ENCODE results near the gene ZNRF1.
"Not testable (repeated sequence)": the region's sequence is repeated elsewhere in the genome, so short reads cannot be mapped to it uniquely, and the experiment has no call there.

ZNRF1 gene

GRCh38 chr16:75003931-75004330 is 5.1 kb downstream of the ZNRF1 start:
- no peak for DNase-seq

- no peak for DNase-seq
Measured at GRCh38 chr16:75004460-75004859, 5.6 kb downstream of the ZNRF1 start.

GRCh38 chr16:75005697-75006096 is 6.9 kb downstream of the ZNRF1 start:
- no peak for DNase-seq

- peak; percentile 23 for DNase-seq
Measured at GRCh38 chr16:75007443-75007842, 8.6 kb downstream of the ZNRF1 start.

- no peak for DNase-seq
Measured at GRCh38 chr16:75010427-75010826, 11.6 kb downstream of the ZNRF1 start.

GRCh38 chr16:75011634-75012307 is 12.9 kb downstream of the ZNRF1 start:
- no peak for DNase-seq

GRCh38 chr16:75012380-75013081 is 13.7 kb downstream of the ZNRF1 start:
- no peak for DNase-seq

- not testable (repeated sequence) for DNase-seq
Measured at GRCh38 chr16:75013123-75013522, 14.3 kb downstream of the ZNRF1 start.

GRCh38 chr16:75014318-75014717 is 15.5 kb downstream of the ZNRF1 start:
- DNase-seq = no peak

GRCh38 chr16:75016451-75017081 is 17.7 kb downstream of the ZNRF1 start:
- DNase-seq = not testable (repeated sequence)

GRCh38 chr16:75017670-75018525 is 19.1 kb downstream of the ZNRF1 start:
- DNase-seq = no peak

GRCh38 chr16:75019007-75019406 is 20.2 kb downstream of the ZNRF1 start:
- no peak for DNase-seq

- DNase-seq = no peak
Measured at GRCh38 chr16:75019586-75019985, 20.8 kb downstream of the ZNRF1 start.

GRCh38 chr16:75021410-75021809 is 22.6 kb downstream of the ZNRF1 start:
- no peak for DNase-seq

GRCh38 chr16:75022567-75022966 is 23.7 kb downstream of the ZNRF1 start:
- DNase-seq = no peak

GRCh38 chr16:75023009-75023408 is 24.2 kb downstream of the ZNRF1 start:
- no peak for DNase-seq

- DNase-seq = no peak
Measured at GRCh38 chr16:75024182-75024581, 25.4 kb downstream of the ZNRF1 start.

GRCh38 chr16:75024594-75024993 is 25.8 kb downstream of the ZNRF1 start:
- DNase-seq = no peak

- no peak for DNase-seq
Measured at GRCh38 chr16:75025761-75026160, 26.9 kb downstream of the ZNRF1 start.

GRCh38 chr16:75026239-75026891 is 27.5 kb downstream of the ZNRF1 start:
- not testable (repeated sequence) for DNase-seq

GRCh38 chr16:75026892-75027391 is 28.1 kb downstream of the ZNRF1 start:
- DNase-seq = no peak

GRCh38 chr16:75027520-75028300 is 28.9 kb downstream of the ZNRF1 start:
- no peak for DNase-seq
